GM23338 (cell line): ENCODE results near the gene EYA2. TPM values are rescaled to one million over a fixed set of nuclear protein-coding genes. Genes with fewer than 3 reads are reported as not detected.

Source experiments
- ATAC-seq: fragments of 200-7000 bp; cut with Tn5 transposase; 3 replicates; pipeline ENCODE4 v1.9.1; 2020
- DNase-seq: peaks from one replicate; pipeline ENCODE4 v3.0.0-alpha.2; 2015; ENCODE audit warnings: low spot score
- H2AFZ ChIP-seq: fragments of 200-600 bp; sonication (generic); 2 replicates; pipeline ENCODE4 v1.8.0; 2016; ENCODE audit warnings: antibody characterized with exemption, mild to moderate bottlenecking, moderate library complexity
- H3F3A ChIP-seq: fragments of 200-600 bp; sonication (generic); replicated peaks from 2 replicates; pipeline ENCODE4 v1.8.0; 2017; ENCODE audit warnings: antibody characterized with exemption, mixed run types, low read depth
- H3K27ac ChIP-seq: fragments of 200-600 bp; sonication (generic); 2 replicates; pipeline ENCODE4 v1.6.1; 2016; ENCODE audit warnings: low read depth
- H3K27me3 ChIP-seq: fragments of 200-600 bp; sonication (generic); 2 replicates; pipeline ENCODE4 v1.8.0; 2016; ENCODE audit warnings: mild to moderate bottlenecking, mixed run types, moderate library complexity; ENCODE audit not compliant: insufficient read depth
- H3K36me3 ChIP-seq: fragments of 200-600 bp; sonication (generic); 2 replicates; pipeline ENCODE4 v1.8.0; 2016; ENCODE audit warnings: mild to moderate bottlenecking; ENCODE audit not compliant: insufficient read depth
- H3K4me1 ChIP-seq: fragments of 200-600 bp; sonication (generic); 2 replicates; pipeline ENCODE4 v1.8.0; 2016; ENCODE audit warnings: mild to moderate bottlenecking, moderate library complexity; ENCODE audit not compliant: insufficient read depth
- H3K4me2 ChIP-seq: fragments of 200-600 bp; sonication (generic); 2 replicates; pipeline ENCODE4 v1.7.1; 2017; ENCODE audit warnings: mixed run types
- H3K4me3 ChIP-seq: fragments of 200-600 bp; sonication (generic); 2 replicates; pipeline ENCODE4 v1.6.1; 2016; ENCODE audit warnings: mixed run types
- H3K79me2 ChIP-seq: fragments of 200-600 bp; sonication (generic); replicated peaks from 2 replicates; pipeline ENCODE4 v1.8.0; 2017; ENCODE audit warnings: mild to moderate bottlenecking; ENCODE audit not compliant: insufficient read depth
- H3K9me2 ChIP-seq: fragments of 200-600 bp; sonication (generic); 2 replicates; pipeline ENCODE4 v1.8.0; 2017; ENCODE audit not compliant: insufficient read depth
- H4K20me1 ChIP-seq: fragments of 200-600 bp; sonication (generic); replicated peaks from 2 replicates; pipeline ENCODE4 v1.8.0; 2017; ENCODE audit warnings: mild to moderate bottlenecking; ENCODE audit not compliant: insufficient read depth
- H3K27ac Mint-ChIP-seq: 2 replicates; pipeline ENCODE4 v1.8.0; 2020; ENCODE audit warnings: inconsistent platforms, mild to moderate bottlenecking, moderate library complexity, mixed read lengths
- H3K27me3 Mint-ChIP-seq: 3 replicates; pipeline ENCODE4 v1.8.0; 2022; ENCODE audit warnings: low read depth, mild to moderate bottlenecking, moderate library complexity, mixed read lengths, inconsistent platforms; ENCODE audit not compliant: insufficient read depth, poor library complexity
- H3K36me3 Mint-ChIP-seq: 3 replicates; pipeline ENCODE4 v1.8.0; 2021; ENCODE audit warnings: low read depth, mild to moderate bottlenecking, inconsistent platforms, moderate library complexity, mixed read lengths
- H3K4me1 Mint-ChIP-seq: 3 replicates; pipeline ENCODE4 v1.8.0; 2020; ENCODE audit warnings: mild to moderate bottlenecking, inconsistent platforms, mixed read lengths
- H3K4me3 Mint-ChIP-seq: 3 replicates; pipeline ENCODE4 v1.8.0; 2021; ENCODE audit warnings: moderate library complexity, mild to moderate bottlenecking, inconsistent platforms, mixed read lengths
- H3K9me3 Mint-ChIP-seq: 3 replicates; pipeline ENCODE4 v1.8.0; 2020; ENCODE audit warnings: moderate library complexity, mild to moderate bottlenecking, inconsistent platforms, mixed read lengths
- JUNB ChIP-seq: IDR thresholded peaks from one replicate; pipeline ENCODE4 v1.6.1; 2016; ENCODE audit warnings: antibody characterized with exemption; ENCODE audit not compliant: unreplicated experiment
- NANOG ChIP-seq: IDR thresholded peaks from 2 replicates; pipeline ENCODE4 v1.6.1; 2016; ENCODE audit warnings: antibody characterized with exemption, borderline replicate concordance
- POLR2AphosphoS5 ChIP-seq: IDR thresholded peaks from 2 replicates; pipeline ENCODE4 v1.6.1; 2016; ENCODE audit warnings: antibody characterized with exemption, low read depth
- polyA plus RNA-seq: library from polyadenylated mRNA; unstranded; fragments of >200 nt; fragmentation: Nextera tagmentation; extraction: Ambion mirVana; gene quantifications from 2 replicates; pipeline ENCODE4 v1.2.1, GENCODE V29; 2016
- total RNA-seq: library from RNA; depleted of rRNA; stranded (reverse); fragments of >200 nt; shearing (Covaris generic); gene quantifications from 2 replicates; pipeline ENCODE4 v1.2.3, GENCODE V29; 2014
- TF ChIP-seq, protein P1 (sequence below): fragments of 250-450 bp; sonication (Bioruptor Pico); IDR thresholded peaks from 2 replicates; pipeline ENCODE4 v1.5.0; 2020; ENCODE audit warnings: mild to moderate bottlenecking, moderate library complexity
- TF ChIP-seq, protein P2 (sequence below): IDR thresholded peaks from 2 replicates; pipeline ENCODE4 v1.6.1; 2016; ENCODE audit warnings: antibody characterized with exemption

EYA2 gene
- total and polyA plus RNA-seq, 2 experiments from 2014 or later: 0.50 to 0.56 TPM

GRCh38 chr20:47028487-47028886 lies 133.8 kb downstream of the EYA2 start (continued):
- TF ChIP-seq, protein P1, sequence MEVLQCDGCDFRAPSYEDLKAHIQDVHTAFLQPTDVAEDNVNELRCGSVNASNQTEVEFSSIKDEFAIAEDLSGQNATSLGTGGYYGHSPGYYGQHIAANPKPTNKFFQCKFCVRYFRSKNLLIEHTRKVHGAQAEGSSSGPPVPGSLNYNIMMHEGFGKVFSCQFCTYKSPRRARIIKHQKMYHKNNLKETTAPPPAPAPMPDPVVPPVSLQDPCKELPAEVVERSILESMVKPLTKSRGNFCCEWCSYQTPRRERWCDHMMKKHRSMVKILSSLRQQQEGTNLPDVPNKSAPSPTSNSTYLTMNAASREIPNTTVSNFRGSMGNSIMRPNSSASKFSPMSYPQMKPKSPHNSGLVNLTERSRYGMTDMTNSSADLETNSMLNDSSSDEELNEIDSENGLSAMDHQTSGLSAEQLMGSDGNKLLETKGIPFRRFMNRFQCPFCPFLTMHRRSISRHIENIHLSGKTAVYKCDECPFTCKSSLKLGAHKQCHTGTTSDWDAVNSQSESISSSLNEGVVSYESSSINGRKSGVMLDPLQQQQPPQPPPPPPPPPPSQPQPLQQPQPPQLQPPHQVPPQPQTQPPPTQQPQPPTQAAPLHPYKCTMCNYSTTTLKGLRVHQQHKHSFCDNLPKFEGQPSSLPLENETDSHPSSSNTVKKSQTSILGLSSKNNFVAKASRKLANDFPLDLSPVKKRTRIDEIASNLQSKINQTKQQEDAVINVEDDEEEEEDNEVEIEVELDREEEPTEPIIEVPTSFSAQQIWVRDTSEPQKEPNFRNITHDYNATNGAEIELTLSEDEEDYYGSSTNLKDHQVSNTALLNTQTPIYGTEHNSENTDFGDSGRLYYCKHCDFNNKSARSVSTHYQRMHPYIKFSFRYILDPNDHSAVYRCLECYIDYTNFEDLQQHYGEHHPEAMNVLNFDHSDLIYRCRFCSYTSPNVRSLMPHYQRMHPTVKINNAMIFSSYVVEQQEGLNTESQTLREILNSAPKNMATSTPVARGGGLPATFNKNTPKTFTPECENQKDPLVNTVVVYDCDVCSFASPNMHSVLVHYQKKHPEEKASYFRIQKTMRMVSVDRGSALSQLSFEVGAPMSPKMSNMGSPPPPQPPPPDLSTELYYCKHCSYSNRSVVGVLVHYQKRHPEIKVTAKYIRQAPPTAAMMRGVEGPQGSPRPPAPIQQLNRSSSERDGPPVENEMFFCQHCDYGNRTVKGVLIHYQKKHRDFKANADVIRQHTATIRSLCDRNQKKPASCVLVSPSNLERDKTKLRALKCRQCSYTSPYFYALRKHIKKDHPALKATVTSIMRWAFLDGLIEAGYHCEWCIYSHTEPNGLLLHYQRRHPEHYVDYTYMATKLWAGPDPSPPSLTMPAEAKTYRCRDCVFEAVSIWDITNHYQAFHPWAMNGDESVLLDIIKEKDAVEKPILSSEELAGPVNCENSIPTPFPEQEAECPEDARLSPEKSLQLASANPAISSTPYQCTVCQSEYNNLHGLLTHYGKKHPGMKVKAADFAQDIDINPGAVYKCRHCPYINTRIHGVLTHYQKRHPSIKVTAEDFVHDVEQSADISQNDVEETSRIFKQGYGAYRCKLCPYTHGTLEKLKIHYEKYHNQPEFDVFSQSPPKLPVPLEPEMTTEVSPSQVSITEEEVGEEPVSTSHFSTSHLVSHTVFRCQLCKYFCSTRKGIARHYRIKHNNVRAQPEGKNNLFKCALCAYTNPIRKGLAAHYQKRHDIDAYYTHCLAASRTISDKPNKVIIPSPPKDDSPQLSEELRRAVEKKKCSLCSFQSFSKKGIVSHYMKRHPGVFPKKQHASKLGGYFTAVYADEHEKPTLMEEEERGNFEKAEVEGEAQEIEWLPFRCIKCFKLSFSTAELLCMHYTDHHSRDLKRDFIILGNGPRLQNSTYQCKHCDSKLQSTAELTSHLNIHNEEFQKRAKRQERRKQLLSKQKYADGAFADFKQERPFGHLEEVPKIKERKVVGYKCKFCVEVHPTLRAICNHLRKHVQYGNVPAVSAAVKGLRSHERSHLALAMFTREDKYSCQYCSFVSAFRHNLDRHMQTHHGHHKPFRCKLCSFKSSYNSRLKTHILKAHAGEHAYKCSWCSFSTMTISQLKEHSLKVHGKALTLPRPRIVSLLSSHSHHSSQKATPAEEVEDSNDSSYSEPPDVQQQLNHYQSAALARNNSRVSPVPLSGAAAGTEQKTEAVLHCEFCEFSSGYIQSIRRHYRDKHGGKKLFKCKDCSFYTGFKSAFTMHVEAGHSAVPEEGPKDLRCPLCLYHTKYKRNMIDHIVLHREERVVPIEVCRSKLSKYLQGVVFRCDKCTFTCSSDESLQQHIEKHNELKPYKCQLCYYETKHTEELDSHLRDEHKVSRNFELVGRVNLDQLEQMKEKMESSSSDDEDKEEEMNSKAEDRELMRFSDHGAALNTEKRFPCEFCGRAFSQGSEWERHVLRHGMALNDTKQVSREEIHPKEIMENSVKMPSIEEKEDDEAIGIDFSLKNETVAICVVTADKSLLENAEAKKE (CRISPR knock-in tag): no peak
- TF ChIP-seq, protein P2, sequence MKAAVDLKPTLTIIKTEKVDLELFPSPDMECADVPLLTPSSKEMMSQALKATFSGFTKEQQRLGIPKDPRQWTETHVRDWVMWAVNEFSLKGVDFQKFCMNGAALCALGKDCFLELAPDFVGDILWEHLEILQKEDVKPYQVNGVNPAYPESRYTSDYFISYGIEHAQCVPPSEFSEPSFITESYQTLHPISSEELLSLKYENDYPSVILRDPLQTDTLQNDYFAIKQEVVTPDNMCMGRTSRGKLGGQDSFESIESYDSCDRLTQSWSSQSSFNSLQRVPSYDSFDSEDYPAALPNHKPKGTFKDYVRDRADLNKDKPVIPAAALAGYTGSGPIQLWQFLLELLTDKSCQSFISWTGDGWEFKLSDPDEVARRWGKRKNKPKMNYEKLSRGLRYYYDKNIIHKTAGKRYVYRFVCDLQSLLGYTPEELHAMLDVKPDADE: no peak
- no peak for TF ChIP-seq POLR2AphosphoS5

DNA sequence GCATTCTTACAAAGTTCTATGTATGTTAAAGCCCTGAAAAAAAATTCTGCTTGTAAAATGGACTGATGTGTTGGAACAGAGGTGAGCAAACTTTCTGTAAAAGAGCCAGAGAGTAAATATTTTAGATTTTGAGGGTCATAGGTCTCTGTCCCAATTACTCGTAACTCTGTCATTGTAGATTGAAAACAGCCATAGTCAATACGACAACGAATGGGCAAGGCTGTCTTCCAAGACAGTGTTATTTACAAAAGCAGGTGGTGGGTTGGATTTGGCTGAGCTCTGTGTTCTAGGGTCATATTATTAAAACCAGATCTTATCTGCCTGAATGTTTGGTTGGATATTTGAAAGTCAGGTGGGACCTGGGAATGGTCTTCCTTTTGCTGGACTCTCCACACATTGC lies 135.2 kb downstream of the EYA2 start:
- H3K27me3 ChIP-seq: no peaks in the 10 kb centered on the region
- H3K4me1 ChIP-seq: no peaks in the 10 kb centered on the region
- Mint-ChIP-seq H3K27me3 (peaks cover 2% of the 10 kb centered on the region), H3K9me3 (peaks cover 3% of the 10 kb centered on the region; the same call in 1 of the 3 replicates), H3K36me3 (no peaks in the 10 kb centered on the region; the same call in 2 of the 3 replicates), H3K27ac (no peak overlapping the region), H3K4me3 (no peak overlapping the region), H3K4me1 (no peaks in the 10 kb centered on the region)
- no peak overlapping the region for H3K4me2 ChIP-seq
- TF ChIP-seq NANOG (no peak), JUNB (no peak)
- TF ChIP-seq, protein P2: no peak
- TF ChIP-seq, protein P1 (CRISPR knock-in tag): no peak
- H3F3A ChIP-seq: no peaks in the 10 kb centered on the region
- H2AFZ ChIP-seq: no peak overlapping the region
- no peaks in the 10 kb centered on the region for H3K9me2 ChIP-seq
- H3K36me3 ChIP-seq: no peaks in the 10 kb centered on the region
- DNase-seq: no peak
- ATAC-seq: no peak
- H3K27ac ChIP-seq: no peak overlapping the region
- H3K4me3 ChIP-seq: no peak overlapping the region
- H4K20me1 ChIP-seq: no peaks in the 10 kb centered on the region
- H3K79me2 ChIP-seq: no peaks in the 10 kb centered on the region
